Measurements from ENCODE around the gene DOK3.

DOK3 gene

GRCh38 chr5:177497292-177498012 lies 12.2 kb downstream of the DOK3 start, which contains the start of gene PDLIM7:
Gene PDLIM7 (minus strand): TSS chr5:177497604. CDS start chr5:177496512, 1,092 bp downstream.
- DNase-seq (ENCODE audit: low read depth in 1 of 2, low spot score in 1 of 2) = peak; percentile 98 to 99
- in situ Hi-C loops (cut with HindIII; ENCODE audit: low pct_unique_long_range_greater_than_20kb, low sequenced_read_pairs) = no loop called here
- TF ChIP-seq JUND (IDR thresholded peaks at IDR 0.05; ENCODE audit: low read depth) = no peak

GRCh38 chr5:177496727-177497291 lies 12.8 kb downstream of the DOK3 start:
- TF ChIP-seq JUND (IDR thresholded peaks at IDR 0.05; ENCODE audit: low read depth) = no peak
- in situ Hi-C loops (cut with HindIII; ENCODE audit: low pct_unique_long_range_greater_than_20kb, low sequenced_read_pairs) = no loop called here
- peak in 1 of 2 experiments; percentile 76 for DNase-seq (ENCODE audit: low read depth in 1 of 2, low spot score in 1 of 2)

- in situ Hi-C loops (cut with HindIII; ENCODE audit: low pct_unique_long_range_greater_than_20kb, low sequenced_read_pairs) = no loop called here
- peak; percentile 79 to 88 for DNase-seq (ENCODE audit: low read depth in 1 of 2, low spot score in 1 of 2)
- TF ChIP-seq JUND (IDR thresholded peaks at IDR 0.05; ENCODE audit: low read depth) = no peak
Observed at GRCh38 chr5:177496070-177496726, 13.4 kb downstream of the DOK3 start.

GRCh38 chr5:177495243-177496060 lies 14.2 kb downstream of the DOK3 start:
- DNase-seq (ENCODE audit: low read depth in 1 of 2, low spot score in 1 of 2) = no peak
- in situ Hi-C loops (cut with HindIII; ENCODE audit: low pct_unique_long_range_greater_than_20kb, low sequenced_read_pairs) = no loop called here
- no peak for TF ChIP-seq JUND (IDR thresholded peaks at IDR 0.05; ENCODE audit: low read depth)

- DNase-seq (ENCODE audit: low read depth in 1 of 2, low spot score in 1 of 2) = no peak
- TF ChIP-seq JUND (IDR thresholded peaks at IDR 0.05; ENCODE audit: low read depth) = no peak
- in situ Hi-C loops (cut with HindIII; ENCODE audit: low pct_unique_long_range_greater_than_20kb, low sequenced_read_pairs) = no loop called here
Observed at GRCh38 chr5:177494346-177495195, 15.1 kb downstream of the DOK3 start.

- no peak for DNase-seq (ENCODE audit: low read depth in 1 of 2, low spot score in 1 of 2)
- TF ChIP-seq JUND (IDR thresholded peaks at IDR 0.05; ENCODE audit: low read depth) = no peak
- in situ Hi-C loops (cut with HindIII; ENCODE audit: low pct_unique_long_range_greater_than_20kb, low sequenced_read_pairs) = no loop called here
Observed at GRCh38 chr5:177493795-177494345, 15.8 kb downstream of the DOK3 start.

- in situ Hi-C loops (cut with HindIII; ENCODE audit: low pct_unique_long_range_greater_than_20kb, low sequenced_read_pairs) = no loop called here
- TF ChIP-seq JUND (IDR thresholded peaks at IDR 0.05; ENCODE audit: low read depth) = no peak
- DNase-seq (ENCODE audit: low read depth in 1 of 2, low spot score in 1 of 2) = no peak
Observed at GRCh38 chr5:177492841-177493240, 16.8 kb downstream of the DOK3 start.

GRCh38 chr5:177491983-177492746 lies 17.5 kb downstream of the DOK3 start:
- in situ Hi-C loops (cut with HindIII; ENCODE audit: low pct_unique_long_range_greater_than_20kb, low sequenced_read_pairs) = no loop called here
- no peak for DNase-seq (ENCODE audit: low read depth in 1 of 2, low spot score in 1 of 2)
- TF ChIP-seq JUND (IDR thresholded peaks at IDR 0.05; ENCODE audit: low read depth) = no peak

- in situ Hi-C loops (cut with HindIII; ENCODE audit: low pct_unique_long_range_greater_than_20kb, low sequenced_read_pairs) = no loop called here
- no peak for TF ChIP-seq JUND (IDR thresholded peaks at IDR 0.05; ENCODE audit: low read depth)
- peak in 1 of 2 experiments; percentile 37 for DNase-seq (ENCODE audit: low read depth in 1 of 2, low spot score in 1 of 2)
Observed at GRCh38 chr5:177491429-177491945, 18.1 kb downstream of the DOK3 start.

GRCh38 chr5:177490992-177491391 lies 18.6 kb downstream of the DOK3 start:
- in situ Hi-C loops (cut with HindIII; ENCODE audit: low pct_unique_long_range_greater_than_20kb, low sequenced_read_pairs) = no loop called here
- DNase-seq (ENCODE audit: low read depth in 1 of 2, low spot score in 1 of 2) = no peak
- no peak for TF ChIP-seq JUND (IDR thresholded peaks at IDR 0.05; ENCODE audit: low read depth)

Data from T47D (cell line).